ENCODE data around the gene PYGL. TPM values are rescaled to one million over a fixed set of nuclear protein-coding genes. Genes with fewer than 3 reads are reported as not detected.

PYGL gene
- total RNA-seq: 46.7 and 59.0 TPM in 2 replicates
- polyA plus RNA-seq: 36.6 and 42.3 TPM in 2 replicates

DNA sequence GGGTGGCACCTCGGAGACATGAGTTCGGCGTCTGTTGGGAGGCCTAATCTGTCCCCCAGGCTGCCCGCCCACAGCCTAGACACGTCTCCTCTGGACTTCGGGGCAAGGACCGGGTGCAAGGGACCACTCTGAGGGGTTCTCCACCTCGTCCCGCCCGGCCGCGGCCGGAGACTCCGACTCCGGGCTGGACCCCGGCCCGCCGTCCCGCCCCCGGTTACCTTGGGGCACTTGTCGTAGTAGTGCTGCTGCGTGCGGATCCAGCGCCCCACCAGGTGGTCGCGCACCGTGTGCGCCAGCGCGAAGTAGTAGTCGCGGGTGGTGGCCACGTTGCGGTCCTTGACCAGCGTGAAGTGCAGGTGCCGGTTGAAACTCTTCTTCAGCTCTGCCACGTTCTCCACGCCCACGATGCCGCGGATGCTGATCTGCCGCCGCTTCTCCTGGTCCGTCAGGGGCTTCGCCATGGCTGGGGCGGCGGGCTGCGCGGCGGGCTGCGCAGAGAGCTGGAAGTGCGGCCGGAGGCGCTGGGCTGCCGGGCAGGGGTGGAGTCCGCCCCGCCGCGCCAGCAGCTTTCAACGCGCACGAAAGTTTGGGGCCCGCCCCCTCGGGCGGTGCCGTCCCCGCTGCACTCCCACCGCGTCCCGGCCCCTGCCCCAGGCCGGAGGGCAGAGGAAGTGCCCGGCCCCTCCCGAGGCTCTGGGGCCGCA lies at the start of gene PYGL:
TSS of gene PYGL (minus strand) at position 541 of the 704 bp plus-strand sequence. CDS start at position 461, 80 bp downstream.
- Histone ChIP-seq H3K27ac (no peak within 1 kb of the TSS), H3K36me3 (no peaks in the 10 kb centered on the region), H3K27me3 (no peaks in the 10 kb centered on the region), H3K4me1 (ENCODE audit: low read depth) (no peaks in the 10 kb centered on the region), H3K4me3 (peak within 1 kb of the TSS; percentile 44), H3K9me3 (ENCODE audit: low read depth) (no peaks in the 10 kb centered on the region)
- DNase-seq (ENCODE audit: low read depth in 1 of 2, low spot score in 1 of 2): peak; percentile 83 to 85
- TF ChIP-seq, protein P1, sequence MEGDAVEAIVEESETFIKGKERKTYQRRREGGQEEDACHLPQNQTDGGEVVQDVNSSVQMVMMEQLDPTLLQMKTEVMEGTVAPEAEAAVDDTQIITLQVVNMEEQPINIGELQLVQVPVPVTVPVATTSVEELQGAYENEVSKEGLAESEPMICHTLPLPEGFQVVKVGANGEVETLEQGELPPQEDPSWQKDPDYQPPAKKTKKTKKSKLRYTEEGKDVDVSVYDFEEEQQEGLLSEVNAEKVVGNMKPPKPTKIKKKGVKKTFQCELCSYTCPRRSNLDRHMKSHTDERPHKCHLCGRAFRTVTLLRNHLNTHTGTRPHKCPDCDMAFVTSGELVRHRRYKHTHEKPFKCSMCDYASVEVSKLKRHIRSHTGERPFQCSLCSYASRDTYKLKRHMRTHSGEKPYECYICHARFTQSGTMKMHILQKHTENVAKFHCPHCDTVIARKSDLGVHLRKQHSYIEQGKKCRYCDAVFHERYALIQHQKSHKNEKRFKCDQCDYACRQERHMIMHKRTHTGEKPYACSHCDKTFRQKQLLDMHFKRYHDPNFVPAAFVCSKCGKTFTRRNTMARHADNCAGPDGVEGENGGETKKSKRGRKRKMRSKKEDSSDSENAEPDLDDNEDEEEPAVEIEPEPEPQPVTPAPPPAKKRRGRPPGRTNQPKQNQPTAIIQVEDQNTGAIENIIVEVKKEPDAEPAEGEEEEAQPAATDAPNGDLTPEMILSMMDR (IDR thresholded peaks at IDR 0.05; ENCODE audit: low read depth, low read length): peak; percentile 3

DNA sequence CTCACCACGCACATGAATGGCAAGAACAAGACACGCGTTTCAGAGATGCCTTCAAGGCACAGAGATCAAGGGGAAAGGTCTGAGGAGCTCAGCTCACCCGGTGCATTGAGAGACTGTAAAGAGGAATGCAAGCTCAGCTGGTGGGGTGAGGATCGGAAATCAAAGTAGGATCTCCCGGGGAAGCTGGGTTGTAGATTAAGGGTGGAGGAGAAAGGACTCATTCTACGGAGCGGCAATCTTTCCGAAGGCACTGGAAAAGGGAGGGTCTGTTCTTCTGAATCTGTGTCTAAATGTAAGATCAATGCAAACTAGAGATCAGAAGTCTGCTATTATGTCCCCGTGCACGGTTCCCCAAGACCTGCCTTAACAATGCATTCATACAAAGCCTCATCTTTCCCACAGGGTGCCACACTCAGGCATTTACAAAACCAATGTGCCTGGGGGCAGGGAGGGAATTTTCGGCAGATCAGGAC lies 41.6 kb upstream of the PYGL start:
- TF ChIP-seq, protein P1 (IDR thresholded peaks at IDR 0.05; ENCODE audit: low read depth, low read length): no peak
- Histone ChIP-seq H3K4me1 (ENCODE audit: low read depth) (no peaks in the 10 kb centered on the region), H3K27me3 (no peaks in the 10 kb centered on the region), H3K9me3 (ENCODE audit: low read depth) (no peaks in the 10 kb centered on the region), H3K4me3 (no peak overlapping the region), H3K27ac (no peak overlapping the region), H3K36me3 (no peaks in the 10 kb centered on the region)
- no peak for DNase-seq (ENCODE audit: low read depth in 1 of 2, low spot score in 1 of 2)

DNA sequence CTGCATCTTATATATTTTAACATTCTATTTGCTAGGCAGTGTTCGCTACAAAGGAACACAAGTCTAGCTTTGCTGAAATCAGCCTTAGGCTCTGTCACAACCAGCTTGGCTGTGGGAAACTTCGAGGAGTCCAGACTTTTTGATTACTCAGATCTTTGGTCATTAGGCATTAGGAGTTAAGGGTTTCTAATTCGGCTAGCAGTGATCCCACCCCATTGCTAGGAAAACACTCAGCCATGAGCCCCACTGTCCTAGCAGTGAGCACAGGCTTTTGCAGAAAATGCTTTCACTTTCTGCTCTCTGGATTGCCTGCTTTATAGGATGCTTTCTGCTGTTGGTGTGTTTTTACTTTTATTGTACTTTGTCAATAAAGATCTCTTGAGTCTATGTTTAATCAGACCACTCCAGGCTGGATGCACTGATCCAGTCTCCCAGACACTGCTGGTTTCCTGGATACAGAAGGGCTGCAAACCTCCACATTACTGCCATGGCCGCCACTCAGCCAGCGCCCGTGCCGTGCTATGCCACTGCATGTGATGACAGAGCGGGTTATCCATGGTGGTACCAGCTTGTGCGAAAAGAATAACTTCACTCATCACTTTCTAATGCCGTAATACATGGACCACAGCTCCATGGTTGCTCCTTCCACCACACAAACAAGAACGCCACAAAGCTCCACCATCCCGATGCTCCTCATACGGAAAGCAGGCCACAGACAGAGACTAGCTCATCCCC lies 41.0 kb upstream of the PYGL start:
- H3K4me1 ChIP-seq (ENCODE audit: low read depth): peaks cover 4% of the 10 kb centered on the region
- peak in 1 of 2 donors; percentile 12 for DNase-seq (ENCODE audit: low read depth in 1 of 2, low spot score in 1 of 2)
- TF ChIP-seq, protein P1 (IDR thresholded peaks at IDR 0.05; ENCODE audit: low read depth, low read length): no peak
- no peaks in the 10 kb centered on the region for H3K9me3 ChIP-seq (ENCODE audit: low read depth)
- H3K27me3 ChIP-seq: no peaks in the 10 kb centered on the region
- no peak overlapping the region for H3K4me3 ChIP-seq
- H3K27ac ChIP-seq: no peak overlapping the region
- no peaks in the 10 kb centered on the region for H3K36me3 ChIP-seq

DNA sequence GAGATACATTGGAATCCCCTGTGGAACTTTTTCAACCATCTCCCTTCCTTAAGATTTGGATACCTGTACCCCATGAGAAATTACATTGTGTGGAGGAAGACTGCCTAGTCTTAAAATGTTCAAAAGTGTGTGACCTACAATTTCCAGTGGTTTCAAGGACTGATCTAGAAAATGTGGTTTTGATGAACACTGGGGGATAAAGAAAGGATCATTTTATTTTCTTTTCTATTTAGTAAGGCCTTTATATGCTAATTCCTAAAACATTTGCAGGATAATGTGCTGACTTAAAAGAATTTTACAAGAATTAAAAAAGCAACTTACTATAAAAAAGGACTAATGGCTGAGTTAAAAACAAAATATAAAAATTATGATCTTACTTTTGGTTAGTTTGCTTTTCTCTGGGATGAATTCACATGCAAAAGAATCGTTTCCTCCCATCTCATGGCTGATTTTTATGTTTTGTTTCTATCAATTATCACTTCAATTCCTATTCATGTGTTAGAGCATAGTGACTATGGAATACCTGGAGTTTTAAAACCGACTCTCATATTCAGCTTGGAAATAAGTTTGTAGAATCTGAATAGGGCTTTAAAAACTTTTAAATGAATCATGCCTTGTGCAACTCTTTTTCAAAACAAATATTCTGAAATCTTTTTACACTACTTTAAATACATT lies 39.9 kb upstream of the PYGL start:
- TF ChIP-seq, protein P1 (IDR thresholded peaks at IDR 0.05; ENCODE audit: low read depth, low read length): no peak
- Histone ChIP-seq H3K27ac (no peak overlapping the region), H3K4me3 (no peak overlapping the region), H3K4me1 (ENCODE audit: low read depth) (peaks cover 4% of the 10 kb centered on the region), H3K9me3 (ENCODE audit: low read depth) (no peaks in the 10 kb centered on the region), H3K36me3 (no peaks in the 10 kb centered on the region), H3K27me3 (no peaks in the 10 kb centered on the region)
- DNase-seq (ENCODE audit: low read depth in 1 of 2, low spot score in 1 of 2): no peak

DNA sequence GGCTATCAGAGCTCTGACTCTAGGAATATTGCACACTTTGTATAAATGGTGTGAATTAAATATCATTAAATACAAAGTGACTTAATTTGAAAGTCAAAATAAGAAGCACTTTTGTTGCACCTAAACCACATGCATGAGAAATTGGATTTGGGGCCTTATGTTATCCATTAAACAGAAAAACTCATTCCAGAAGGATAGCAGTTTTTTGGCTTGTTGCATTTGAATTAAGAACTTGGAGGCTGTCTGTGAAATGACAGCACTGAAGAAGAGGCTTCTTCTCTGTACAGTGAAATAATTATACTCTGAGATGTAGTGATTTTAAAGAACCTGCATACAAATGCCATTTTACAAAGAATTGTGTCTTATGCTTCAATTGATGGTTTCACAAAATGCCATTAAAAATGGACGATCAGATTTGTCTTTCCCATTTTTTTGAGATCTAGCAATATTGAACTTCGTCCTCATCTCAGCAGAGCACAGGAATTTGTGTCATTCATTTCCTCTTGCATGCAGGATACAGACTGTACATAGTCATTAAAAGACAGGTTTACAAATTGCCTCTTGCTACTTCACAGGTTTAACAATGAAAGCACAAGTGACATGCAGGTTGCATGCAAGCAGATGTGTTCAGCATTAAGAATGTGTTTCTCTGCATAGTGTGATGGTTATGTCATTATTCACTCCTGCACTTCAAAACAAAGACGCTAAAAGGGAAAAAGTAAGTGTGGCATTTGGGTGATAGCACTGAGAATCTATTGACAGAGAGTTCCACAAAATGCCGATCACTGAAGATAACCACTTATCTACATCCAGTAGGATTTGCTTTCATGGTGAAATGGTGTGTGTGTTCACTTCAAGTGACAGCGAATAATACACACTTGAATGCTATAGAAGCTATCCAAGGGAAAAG lies 35.9 kb upstream of the PYGL start:
- DNase-seq (ENCODE audit: low read depth in 1 of 2, low spot score in 1 of 2): no peak
- Histone ChIP-seq H3K27me3 (no peaks in the 10 kb centered on the region), H3K9me3 (ENCODE audit: low read depth) (no peaks in the 10 kb centered on the region), H3K36me3 (no peaks in the 10 kb centered on the region), H3K4me3 (no peak overlapping the region), H3K4me1 (ENCODE audit: low read depth) (peaks cover 4% of the 10 kb centered on the region), H3K27ac (no peak overlapping the region)
- TF ChIP-seq, protein P1 (IDR thresholded peaks at IDR 0.05; ENCODE audit: low read depth, low read length): no peak

Measured in cardiac muscle cell (in vitro differentiated cells and primary cell).